ENCODE results near the gene ZNF333.
"Not testable (repeated sequence)": the region's sequence is repeated elsewhere in the genome, so short reads cannot be mapped to it uniquely, and the experiment has no call there.

Gene ZNF333

DNA sequence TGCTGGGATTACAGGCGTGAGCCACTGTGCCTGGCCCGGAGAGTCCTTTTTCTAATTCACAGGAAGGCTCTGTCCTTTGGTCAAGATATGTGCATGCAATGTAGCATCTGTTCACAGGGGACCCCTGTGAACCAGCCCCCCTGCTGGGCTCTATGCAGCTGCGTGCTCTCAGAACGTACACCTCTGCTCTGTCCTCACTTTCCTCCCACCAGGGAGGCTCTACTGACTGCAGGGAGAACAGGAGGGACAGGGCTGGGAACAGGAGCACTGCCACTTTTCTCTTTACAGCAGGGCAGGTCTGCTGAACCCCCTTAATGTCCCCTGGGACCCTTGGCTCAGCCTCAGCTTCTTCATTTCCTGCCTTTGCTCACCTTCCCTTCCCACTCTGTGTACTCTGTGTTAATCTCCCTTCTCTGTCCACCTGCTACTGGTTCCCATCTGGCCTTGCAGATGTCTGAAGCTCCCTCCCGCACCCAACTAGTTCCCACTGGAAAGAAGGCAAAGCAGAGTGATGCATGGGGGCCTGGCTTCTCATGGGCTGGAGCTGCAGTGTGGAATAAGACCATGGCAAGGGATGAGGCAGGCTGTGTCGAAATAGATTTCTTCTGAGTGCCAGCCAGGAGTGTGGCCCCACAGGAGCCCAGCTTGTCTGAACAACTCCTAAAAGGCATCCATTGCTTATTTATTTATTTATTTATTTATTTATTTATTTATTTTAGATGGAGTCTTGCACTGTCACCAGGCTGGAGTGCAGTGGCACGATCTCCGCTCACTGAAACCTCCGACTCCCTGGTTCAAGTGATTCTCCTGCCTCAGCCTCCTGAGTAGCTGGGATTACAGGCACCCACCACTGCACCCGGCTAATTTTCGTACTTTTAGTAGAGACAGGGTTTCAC is 81.3 kb downstream of the ZNF333 start:
- no peak for DNase-seq

DNA sequence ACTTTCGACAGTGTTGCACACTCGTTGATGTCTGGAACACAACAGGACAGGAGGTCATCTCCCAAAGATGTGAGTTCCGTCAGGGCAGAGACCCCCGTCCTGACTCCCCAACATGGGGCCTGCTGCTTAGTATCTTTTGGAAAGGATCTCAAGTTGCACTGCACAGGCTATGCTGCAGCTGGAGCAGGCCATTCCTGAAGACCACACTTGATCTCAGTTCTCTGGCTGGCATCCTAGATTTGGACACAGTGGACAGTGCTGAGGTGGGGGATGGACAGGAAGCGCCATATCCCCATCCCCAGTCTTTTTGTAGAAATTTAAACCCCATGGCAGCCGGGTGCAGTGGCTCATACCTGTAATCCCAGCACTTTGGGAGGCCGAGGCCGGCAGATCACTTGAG is 82.6 kb downstream of the ZNF333 start:
- no peak for DNase-seq

DNA sequence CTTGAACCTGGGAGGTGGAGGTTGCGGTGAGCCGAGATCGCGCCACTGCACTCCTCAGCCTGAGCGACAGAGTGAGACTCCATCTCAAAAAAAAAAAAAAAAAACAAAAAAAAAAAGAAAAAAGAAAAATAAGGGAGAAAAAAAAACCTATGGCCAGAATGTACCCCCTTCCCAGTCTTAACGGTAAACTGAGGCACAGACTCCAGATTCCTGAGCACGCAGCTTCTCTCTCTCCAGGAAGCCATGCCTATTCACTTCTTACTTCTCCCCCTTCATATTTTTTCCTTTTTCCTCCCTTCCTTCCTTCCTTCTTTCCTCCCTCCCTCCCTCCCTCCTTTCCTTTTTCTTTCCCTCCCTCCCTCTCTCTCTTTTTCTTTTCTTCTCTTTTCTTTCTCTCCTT is 83.1 kb downstream of the ZNF333 start:
- no peak for DNase-seq

DNA sequence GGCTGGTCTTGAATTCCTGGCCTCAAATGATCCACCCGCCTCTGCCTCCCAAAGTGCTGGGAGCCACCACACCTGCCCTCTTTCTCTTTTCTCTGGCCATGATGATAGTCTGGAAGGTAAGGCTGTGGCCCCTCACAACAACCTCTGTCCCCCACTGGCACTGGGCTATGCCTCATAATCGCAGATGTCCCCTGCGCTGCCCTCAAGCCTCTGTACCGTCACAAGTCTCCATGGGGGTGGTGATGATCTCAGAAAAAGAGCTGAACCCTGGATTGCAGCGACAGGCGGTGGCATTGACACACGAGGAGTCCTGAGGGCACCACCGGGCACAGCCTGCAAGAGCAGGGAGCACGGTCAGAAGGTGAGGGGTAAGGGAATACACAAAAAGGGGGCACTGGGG is 83.9 kb downstream of the ZNF333 start:
- DNase-seq, result not testable (repeated sequence)

DNA sequence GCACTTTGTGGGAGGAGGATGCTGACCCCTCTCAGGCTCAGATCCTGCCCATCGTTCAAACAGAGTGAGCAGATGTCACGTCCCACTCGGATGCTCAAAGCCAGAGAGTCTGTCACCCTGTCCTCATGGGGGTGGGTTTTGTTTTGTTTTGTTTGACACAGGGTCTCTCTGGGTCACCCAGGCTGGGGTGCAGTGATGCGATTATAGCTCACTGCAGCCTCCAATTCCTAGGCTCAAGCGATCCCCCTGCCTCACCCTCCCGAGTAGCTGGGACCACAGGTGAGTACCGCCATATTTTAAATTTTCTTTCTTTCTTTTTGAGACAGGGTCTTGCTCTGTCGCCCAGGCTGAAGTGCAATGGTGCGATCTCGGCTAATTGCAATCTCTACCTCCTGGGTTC is 84.5 kb downstream of the ZNF333 start:
- no peak for DNase-seq

DNA sequence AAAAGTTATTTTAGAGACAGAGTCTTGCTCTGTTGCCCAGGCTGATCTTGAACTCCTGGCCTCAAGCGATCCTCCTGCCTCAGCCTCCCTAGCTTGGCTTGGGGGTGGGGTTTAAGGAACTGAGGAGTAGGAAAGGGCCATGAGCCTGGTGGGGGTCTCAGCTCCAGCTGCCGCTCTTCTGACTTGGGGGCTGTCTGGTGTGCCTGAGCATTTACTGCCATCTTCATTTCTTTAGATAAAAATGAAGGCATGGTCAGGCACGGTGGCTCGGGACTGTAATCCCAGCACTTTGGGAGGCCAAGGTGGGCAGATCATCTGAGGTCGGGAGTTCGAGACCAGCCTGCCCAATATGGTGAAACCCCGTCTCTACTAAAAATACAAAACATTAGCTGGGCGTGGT is 85.5 kb downstream of the ZNF333 start:
- not testable (repeated sequence) for DNase-seq

DNA sequence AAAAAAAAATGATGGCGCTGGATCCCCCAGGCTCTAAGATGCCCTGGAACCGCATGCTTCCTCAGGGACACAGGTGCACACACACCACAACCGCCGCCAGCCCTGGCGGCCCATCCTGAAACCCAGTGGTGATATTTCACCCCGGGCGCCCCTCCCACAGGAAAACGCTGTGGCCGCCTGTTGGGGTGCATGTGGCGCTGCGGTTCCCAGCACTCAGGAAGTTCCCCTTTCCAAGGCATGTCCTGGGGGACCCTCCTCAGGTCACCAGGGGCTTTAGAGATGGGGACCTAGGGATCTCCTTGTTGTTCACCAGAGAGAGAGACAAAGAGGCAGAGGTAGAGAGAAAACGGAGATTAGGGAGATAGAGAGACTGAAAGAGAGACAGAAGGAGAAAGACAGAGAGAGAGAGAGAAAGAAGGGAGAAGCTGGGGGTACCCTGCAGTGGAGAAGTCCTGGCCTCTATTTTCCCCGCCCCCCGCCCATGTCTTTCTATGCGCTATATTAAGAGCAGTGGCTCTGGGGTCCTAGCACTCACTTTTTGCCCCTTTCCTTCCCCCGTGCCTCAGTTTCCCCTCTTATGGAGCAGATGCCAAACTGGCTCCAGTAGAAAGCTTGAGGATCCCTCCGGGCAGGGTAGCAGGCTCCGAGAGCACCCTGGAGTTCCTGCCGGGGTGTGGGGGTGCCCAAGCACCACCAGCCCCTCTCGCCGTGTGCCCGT is 86.2 kb downstream of the ZNF333 start:
- no peak for DNase-seq

DNA sequence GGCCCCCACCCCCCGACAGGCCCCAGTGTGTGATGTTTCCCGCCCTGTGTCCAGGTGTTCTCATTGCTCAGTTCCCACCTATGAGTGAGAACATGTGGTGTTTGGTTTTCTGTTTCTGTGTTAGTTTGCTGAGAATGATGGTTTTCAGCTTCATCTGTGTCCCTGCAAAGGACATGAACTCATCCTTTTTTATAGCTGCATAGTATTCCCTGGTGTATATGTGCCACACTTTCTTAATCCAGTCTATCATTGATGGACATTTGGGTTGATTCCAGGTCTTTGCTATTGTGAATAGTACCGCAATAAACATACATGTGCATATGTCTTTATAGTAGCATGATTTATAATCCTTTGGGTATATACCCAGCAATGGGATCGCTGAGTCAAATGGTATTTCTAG is 87.8 kb downstream of the ZNF333 start:
- DNase-seq, result not testable (repeated sequence)

DNA sequence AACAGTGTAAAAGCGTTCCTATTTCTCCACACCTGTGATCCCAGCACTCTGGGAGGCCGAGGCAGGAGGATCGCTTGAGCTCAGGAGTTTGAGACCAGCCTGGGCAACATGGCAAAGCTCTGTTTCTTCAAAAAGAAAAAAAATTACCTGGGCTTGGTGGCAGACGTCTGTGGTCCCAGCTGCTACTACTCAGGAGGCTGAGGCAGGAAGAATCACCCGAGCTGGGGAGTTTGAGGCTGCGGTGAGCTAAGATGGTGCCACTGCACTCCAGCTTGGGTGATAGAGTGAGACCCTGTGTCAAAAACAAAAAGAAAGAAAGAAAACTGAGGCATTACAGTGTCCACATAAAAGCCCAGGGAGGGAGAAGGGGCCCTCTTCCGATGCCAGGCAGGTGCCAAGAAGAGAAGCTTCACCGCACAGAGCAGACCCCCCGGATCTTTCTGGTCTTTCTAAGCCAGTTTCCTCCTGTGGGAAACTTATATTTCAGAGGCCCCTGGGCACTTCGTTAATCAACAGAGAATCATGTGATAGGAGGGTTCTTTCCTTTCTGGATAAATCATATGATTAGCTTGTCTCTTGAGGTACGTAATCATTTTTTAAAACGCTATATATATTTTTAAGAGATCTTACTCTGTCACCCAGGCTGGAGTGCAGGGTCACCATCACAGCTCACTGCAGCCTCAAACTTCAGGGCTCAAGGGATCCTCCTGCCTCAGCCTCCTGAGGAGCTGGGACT is 88.4 kb downstream of the ZNF333 start, which contains the start of gene ADGRE2:
TSS of gene ADGRE2 (minus strand) at position 451 of the 736 bp plus-strand sequence. CDS start 1,804 bp downstream, outside the sequence.
- DNase-seq, result not testable (repeated sequence)

DNA sequence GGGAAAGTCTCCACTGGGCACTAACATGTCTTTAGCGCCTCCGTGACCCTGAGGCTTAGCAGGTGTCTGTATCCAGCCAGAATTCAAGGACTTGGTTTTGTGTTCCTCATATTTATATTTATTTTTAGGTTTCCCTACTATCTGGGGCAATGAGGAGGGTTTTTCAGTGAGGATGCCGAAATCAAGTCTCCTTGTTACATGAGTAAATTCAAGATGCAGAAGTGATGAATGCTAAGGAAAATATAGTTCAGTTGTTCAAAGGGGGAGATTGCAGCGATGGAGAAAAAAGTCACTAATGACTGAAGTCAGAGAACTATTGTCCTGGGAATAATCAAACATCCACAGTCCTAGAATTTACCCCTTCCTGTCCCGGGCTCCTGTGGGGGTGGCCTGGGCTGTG is 89.3 kb downstream of the ZNF333 start:
- DNase-seq, result no peak

DNA sequence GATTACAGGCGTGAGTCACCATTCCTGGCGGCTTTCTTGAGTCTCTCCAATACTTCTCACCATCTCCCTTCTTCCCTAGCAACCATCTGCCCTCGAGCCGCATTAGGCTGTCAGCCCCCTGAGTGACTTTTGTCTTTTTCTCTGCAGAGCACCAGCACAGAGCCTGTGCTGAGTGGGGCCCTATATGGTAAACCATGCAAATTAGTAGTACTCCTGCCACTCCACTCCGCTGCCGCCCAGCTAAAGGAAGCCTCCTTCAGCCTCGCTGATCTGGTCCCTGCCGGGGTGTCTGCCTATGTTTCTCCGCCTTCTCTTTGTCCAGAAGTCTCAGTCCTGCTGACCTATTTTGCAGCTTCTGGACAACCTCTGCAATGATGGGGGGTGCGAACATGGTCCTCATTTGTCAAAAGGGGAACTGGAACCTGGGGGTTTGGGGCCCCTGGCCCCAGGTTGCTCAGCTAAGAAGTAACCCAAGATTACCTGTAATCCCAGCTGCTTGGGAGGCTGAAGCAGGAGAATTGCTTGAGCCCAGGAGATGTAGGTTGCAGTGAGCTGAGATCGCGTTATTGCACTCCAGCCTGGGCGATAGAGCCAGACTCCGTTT is 90.9 kb downstream of the ZNF333 start:
- DNase-seq, result not testable (repeated sequence)

DNA sequence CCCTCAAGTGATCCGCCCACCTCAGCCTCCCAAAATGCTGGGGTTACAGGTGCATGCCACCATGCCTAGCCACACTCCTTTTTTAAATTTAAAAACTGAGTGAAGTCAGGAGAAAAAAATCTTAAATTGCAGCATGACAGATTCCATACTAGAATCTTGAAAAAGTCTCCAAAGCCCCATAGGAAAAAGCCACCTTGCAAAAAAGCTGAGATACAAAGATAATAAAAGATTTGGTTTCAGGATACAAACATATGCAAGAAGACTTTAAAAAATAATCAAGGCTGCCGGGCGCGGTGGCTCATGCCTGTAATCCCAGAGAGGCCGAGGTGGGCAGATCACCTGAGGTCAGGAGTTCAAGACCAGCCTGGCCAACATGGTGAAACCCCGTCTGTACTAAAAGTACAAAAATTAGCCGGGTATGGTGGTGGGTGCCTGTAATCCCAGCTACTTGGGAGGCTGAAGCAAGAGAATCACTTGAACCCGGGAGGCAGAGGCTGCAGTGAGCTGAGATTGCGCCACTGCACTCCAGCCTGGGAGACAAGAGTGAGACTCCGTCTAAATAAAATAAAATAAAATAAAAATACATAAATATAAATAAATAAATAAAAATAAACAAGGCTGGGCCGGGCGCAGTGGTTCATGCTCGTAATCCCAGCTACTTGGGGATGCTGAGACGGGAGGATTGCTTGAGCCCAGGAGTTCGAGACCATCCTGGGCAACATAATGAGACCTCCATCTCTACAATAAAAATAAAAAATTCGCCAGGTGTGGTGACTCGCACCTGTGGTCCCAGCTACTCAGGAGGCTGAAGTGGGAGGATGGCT is 92.1 kb downstream of the ZNF333 start:
- not testable (repeated sequence) for DNase-seq

DNA sequence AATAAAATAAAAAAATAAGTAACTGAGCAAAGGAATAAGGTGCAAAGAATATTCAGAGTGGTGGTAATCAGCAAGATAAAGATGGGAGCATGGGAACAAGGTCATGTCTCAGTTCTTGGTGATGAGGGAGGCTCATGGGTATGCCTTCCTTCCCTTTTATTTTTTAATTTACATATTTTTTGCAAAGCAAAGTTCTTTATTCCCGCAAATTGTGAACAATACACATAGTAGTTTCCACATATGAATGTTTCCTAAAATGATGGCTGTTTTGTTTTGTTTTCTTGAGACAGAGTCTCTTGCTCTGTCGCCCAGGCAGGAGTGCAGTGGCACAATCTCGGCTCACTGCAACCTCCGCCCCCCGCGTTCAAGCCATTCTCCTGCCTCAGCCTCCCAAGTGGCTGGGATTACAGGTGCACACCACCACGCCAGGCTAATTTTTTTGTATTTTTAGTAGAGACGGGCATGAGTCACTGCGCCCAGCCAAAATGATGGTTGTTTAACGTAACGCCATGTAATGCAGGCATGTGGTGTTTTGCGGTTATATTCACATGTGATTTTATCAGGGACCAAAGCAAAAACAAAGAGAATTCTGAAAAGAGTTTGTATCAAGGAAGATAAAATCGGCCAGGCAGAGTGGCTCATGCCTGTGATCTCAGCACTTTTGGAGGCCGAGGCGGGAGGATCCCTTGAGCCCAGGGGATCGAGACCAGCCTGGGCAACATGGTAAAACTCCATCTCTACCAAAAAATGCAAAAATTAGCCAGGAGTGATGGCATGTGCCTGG is 93.0 kb downstream of the ZNF333 start:
- DNase-seq, result no peak
